ENCODE data around the gene CD209. TPM values are rescaled to one million over a fixed set of nuclear protein-coding genes. Genes with fewer than 3 reads are reported as not detected.
"Not testable (repeated sequence)": the region's sequence is repeated elsewhere in the genome, so short reads cannot be mapped to it uniquely, and the experiment has no call there.

The CD209 gene
- total RNA-seq, 1 experiment from 2014 or later = not detected

- Histone ChIP-seq H3K9me3 (ENCODE audit: control insufficient read depth, insufficient read depth, low read depth, low read length) (no peaks in the 10 kb centered on the region), H3K4me1 (ENCODE audit: control insufficient read depth, insufficient read depth, low read length) (no peaks in the 10 kb centered on the region), H3K36me3 (ENCODE audit: control insufficient read depth, insufficient read depth, low read length) (no peaks in the 10 kb centered on the region), H3K27me3 (ENCODE audit: control insufficient read depth, insufficient read depth, low read length) (no peaks in the 10 kb centered on the region; the same call in 1 of the 2 replicates), H3K4me3 (ENCODE audit: low read depth in 2 of 2, low read length in 2 of 2) (no peak overlapping the region), H3K27ac (ENCODE audit: low read length) (no peak overlapping the region)
- in situ Hi-C loops (cut with HindIII; ENCODE audit: low pct_unique_long_range_greater_than_20kb, low sequenced_read_pairs) (no loop called here), intact Hi-C loops (cut with micrococcal nuclease; ENCODE audit: unreplicated experiment) (no loop called here)
- POLR2A ChIA-PET = no interaction called here
- ATAC-seq (no peak), DNase-seq (ENCODE audit: low read depth, low spot score) (no peak)
- no peak for TF ChIP-seq POLR2AphosphoS5 (IDR thresholded peaks at IDR 0.05; ENCODE audit: low read depth, low read length)
- no peak for TF ChIP-seq CTCF (IDR thresholded peaks at IDR 0.05)
- TF ChIP-seq SIN3A (IDR thresholded peaks at IDR 0.05; ENCODE audit: borderline replicate concordance, insufficient read depth, low read depth, low read length) = no peak
- no peak for TF ChIP-seq TCF7L2 (IDR thresholded peaks at IDR 0.05; ENCODE audit: low read depth, low read length)
- TF ChIP-seq REST (IDR thresholded peaks at IDR 0.05; ENCODE audit: insufficient read depth in 1 of 2, low read depth in 2 of 2, low read length in 1 of 2) = no peak
- no TSS peak for BruUV-seq (replicated peaks)
- CTCF ChIA-PET = no interaction called here
Measured at GRCh38 chr19:7793493-7793892, 46.2 kb upstream of the CD209 start.

GRCh38 chr19:7792701-7793100, 45.4 kb upstream of the CD209 start:
- H3K4me1 ChIP-seq (ENCODE audit: control insufficient read depth, insufficient read depth, low read length); DNase-seq (ENCODE audit: low read depth, low spot score); ATAC-seq; POLR2A ChIA-PET; in situ Hi-C loops (cut with HindIII; ENCODE audit: low pct_unique_long_range_greater_than_20kb, low sequenced_read_pairs); H3K27me3 ChIP-seq (ENCODE audit: control insufficient read depth, insufficient read depth, low read length); H3K36me3 ChIP-seq (ENCODE audit: control insufficient read depth, insufficient read depth, low read length); H3K9me3 ChIP-seq (ENCODE audit: control insufficient read depth, insufficient read depth, low read depth, low read length); BruUV-seq (replicated peaks); intact Hi-C loops (cut with micrococcal nuclease; ENCODE audit: unreplicated experiment); H3K4me3 ChIP-seq (ENCODE audit: low read depth in 2 of 2, low read length in 2 of 2); H3K27ac ChIP-seq (ENCODE audit: low read length): not testable (repeated sequence)
- CTCF ChIA-PET = interaction anchor here (0.8 kb wide), 1 partner anchor 224 kb away, joined by 3 read pairs; no protein-coding TSS in a partner anchor

- H3K4me1 ChIP-seq (ENCODE audit: control insufficient read depth, insufficient read depth, low read length) = no peaks in the 10 kb centered on the region
- H3K9me3 ChIP-seq (ENCODE audit: control insufficient read depth, insufficient read depth, low read depth, low read length) = no peaks in the 10 kb centered on the region
- H3K4me3 ChIP-seq (ENCODE audit: low read depth in 2 of 2, low read length in 2 of 2) = no peak overlapping the region
- no peaks in the 10 kb centered on the region for H3K27me3 ChIP-seq (ENCODE audit: control insufficient read depth, insufficient read depth, low read length)
- POLR2A ChIA-PET = no interaction called here
- CTCF ChIA-PET = interaction anchor here (0.8 kb wide), 1 partner anchor 224 kb away, joined by 3 read pairs; no protein-coding TSS in a partner anchor
- in situ Hi-C loops (cut with HindIII; ENCODE audit: low pct_unique_long_range_greater_than_20kb, low sequenced_read_pairs) = no loop called here
- DNase-seq (ENCODE audit: low read depth, low spot score) (no peak), ATAC-seq (no peak)
- no peak overlapping the region for H3K27ac ChIP-seq (ENCODE audit: low read length)
- H3K36me3 ChIP-seq (ENCODE audit: control insufficient read depth, insufficient read depth, low read length) = no peaks in the 10 kb centered on the region
- intact Hi-C loops (cut with micrococcal nuclease; ENCODE audit: unreplicated experiment) = no loop called here
- TF ChIP-seq TCF7L2 (IDR thresholded peaks at IDR 0.05; ENCODE audit: low read depth, low read length) = no peak
- no peak for TF ChIP-seq SIN3A (IDR thresholded peaks at IDR 0.05; ENCODE audit: borderline replicate concordance, insufficient read depth, low read depth, low read length)
- TF ChIP-seq REST (IDR thresholded peaks at IDR 0.05; ENCODE audit: insufficient read depth in 1 of 2, low read depth in 2 of 2, low read length in 1 of 2) = no peak
- TF ChIP-seq POLR2AphosphoS5 (IDR thresholded peaks at IDR 0.05; ENCODE audit: low read depth, low read length) = no peak
- BruUV-seq (replicated peaks) = no TSS peak
Measured at GRCh38 chr19:7792281-7792680, 44.9 kb upstream of the CD209 start.

Data from Panc1 (cell line).